ENCODE data around the gene BSG. TPM values are rescaled to one million over a fixed set of nuclear protein-coding genes. Genes with fewer than 3 reads are reported as not detected.

The BSG gene
- total and polyA plus RNA-seq, 2 experiments from 2014 or later: 957 to 973 TPM

- Mint-ChIP-seq H3K27me3 (ENCODE audit: insufficient read depth, low read depth, poor library complexity) (peaks cover 40% of the 10 kb centered on the region), H3K4me1 (peaks cover 27% of the 10 kb centered on the region), H3K27ac (peak overlapping the region; percentile 95), H3K4me3 (peak overlapping the region; percentile 83), H3K36me3 (ENCODE audit: low read depth) (peaks cover 40% of the 10 kb centered on the region), H3K9me3 (peaks cover 18% of the 10 kb centered on the region)
- Histone ChIP-seq H3K4me2 (peak overlapping the region; percentile 89), H3K27ac (ENCODE audit: low read depth) (peak overlapping the region; percentile 97), H2AFZ (peak overlapping the region; percentile 14; the same call in 1 of the 2 replicates), H3K4me1 (ENCODE audit: insufficient read depth) (peaks cover 18% of the 10 kb centered on the region), H4K20me1 (replicated peaks; ENCODE audit: insufficient read depth) (peaks cover 27% of the 10 kb centered on the region), H3K4me3 (peak overlapping the region; percentile 96), H3K27me3 (ENCODE audit: insufficient read depth) (no peaks in the 10 kb centered on the region), H3K36me3 (ENCODE audit: insufficient read depth) (no peaks in the 10 kb centered on the region), H3K79me2 (replicated peaks; ENCODE audit: insufficient read depth) (peaks cover 42% of the 10 kb centered on the region), H3F3A (replicated peaks; ENCODE audit: low read depth) (peaks cover 15% of the 10 kb centered on the region), H3K9me2 (ENCODE audit: insufficient read depth) (no peaks in the 10 kb centered on the region)
- DNase-seq (ENCODE audit: low spot score) (peak; percentile 69), ATAC-seq (peak; percentile 2; the same call in 2 of the 3 replicates)
- TF ChIP-seq STAT1 (IDR thresholded peaks at IDR 0.05; ENCODE audit: unreplicated experiment) (no peak), EZH2phosphoT487 (IDR thresholded peaks at IDR 0.05; ENCODE audit: unreplicated experiment) (no peak), CTCF (conservative IDR thresholded peaks at IDR 0.05; ENCODE audit: low read depth in 2 of 2) (no peak), ZNF462 (CRISPR knock-in tag; IDR thresholded peaks at IDR 0.05) (no peak), POLR2AphosphoS5 (IDR thresholded peaks at IDR 0.05; ENCODE audit: low read depth) (no peak), ETS1 (IDR thresholded peaks at IDR 0.05) (no peak), ZNF114 (CRISPR knock-in tag; IDR thresholded peaks at IDR 0.05) (no peak), NANOG (IDR thresholded peaks at IDR 0.05; ENCODE audit: borderline replicate concordance) (no peak), JUNB (IDR thresholded peaks at IDR 0.05; ENCODE audit: unreplicated experiment) (no peak), CREB1 (CRISPR knock-in tag; IDR thresholded peaks at IDR 0.05; ENCODE audit: low read depth) (no peak), EZH2 (IDR thresholded peaks at IDR 0.05; ENCODE audit: low read depth, unreplicated experiment) (no peak), ZNF331 (CRISPR knock-in tag; IDR thresholded peaks at IDR 0.05; ENCODE audit: low read depth) (no peak)
- TF ChIP-seq, protein P1, sequence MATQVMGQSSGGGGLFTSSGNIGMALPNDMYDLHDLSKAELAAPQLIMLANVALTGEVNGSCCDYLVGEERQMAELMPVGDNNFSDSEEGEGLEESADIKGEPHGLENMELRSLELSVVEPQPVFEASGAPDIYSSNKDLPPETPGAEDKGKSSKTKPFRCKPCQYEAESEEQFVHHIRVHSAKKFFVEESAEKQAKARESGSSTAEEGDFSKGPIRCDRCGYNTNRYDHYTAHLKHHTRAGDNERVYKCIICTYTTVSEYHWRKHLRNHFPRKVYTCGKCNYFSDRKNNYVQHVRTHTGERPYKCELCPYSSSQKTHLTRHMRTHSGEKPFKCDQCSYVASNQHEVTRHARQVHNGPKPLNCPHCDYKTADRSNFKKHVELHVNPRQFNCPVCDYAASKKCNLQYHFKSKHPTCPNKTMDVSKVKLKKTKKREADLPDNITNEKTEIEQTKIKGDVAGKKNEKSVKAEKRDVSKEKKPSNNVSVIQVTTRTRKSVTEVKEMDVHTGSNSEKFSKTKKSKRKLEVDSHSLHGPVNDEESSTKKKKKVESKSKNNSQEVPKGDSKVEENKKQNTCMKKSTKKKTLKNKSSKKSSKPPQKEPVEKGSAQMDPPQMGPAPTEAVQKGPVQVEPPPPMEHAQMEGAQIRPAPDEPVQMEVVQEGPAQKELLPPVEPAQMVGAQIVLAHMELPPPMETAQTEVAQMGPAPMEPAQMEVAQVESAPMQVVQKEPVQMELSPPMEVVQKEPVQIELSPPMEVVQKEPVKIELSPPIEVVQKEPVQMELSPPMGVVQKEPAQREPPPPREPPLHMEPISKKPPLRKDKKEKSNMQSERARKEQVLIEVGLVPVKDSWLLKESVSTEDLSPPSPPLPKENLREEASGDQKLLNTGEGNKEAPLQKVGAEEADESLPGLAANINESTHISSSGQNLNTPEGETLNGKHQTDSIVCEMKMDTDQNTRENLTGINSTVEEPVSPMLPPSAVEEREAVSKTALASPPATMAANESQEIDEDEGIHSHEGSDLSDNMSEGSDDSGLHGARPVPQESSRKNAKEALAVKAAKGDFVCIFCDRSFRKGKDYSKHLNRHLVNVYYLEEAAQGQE (IDR thresholded peaks at IDR 0.05; ENCODE audit: unreplicated experiment): no peak
Observed at GRCh38 chr19:571566-571974, 826 bp upstream of the BSG start.
